ENCODE measurements around the gene IL15RA. TPM values are rescaled to one million over a fixed set of nuclear protein-coding genes. Genes with fewer than 3 reads are reported as not detected.

Gene IL15RA
- total and polyA plus RNA-seq, 2 donors from 2014 or later: 6.8 to 13.9 TPM

GRCh38 chr10:5945561-5946418 is 31.6 kb downstream of the IL15RA start:
- Histone ChIP-seq H3K27me3 (ENCODE audit: control insufficient read depth, insufficient read depth, low read length) (no peaks in the 10 kb centered on the region), H3K36me3 (ENCODE audit: control insufficient read depth in 2 of 3, insufficient read depth in 3 of 3, low read length in 3 of 3) (no peaks in the 10 kb centered on the region), H3K27ac (ENCODE audit: low read depth in 2 of 2, low read length in 2 of 2) (peak overlapping the region; percentile 93), H3K9ac (ENCODE audit: low read length in 3 of 3) (peak overlapping the region in 1 of 3 donors; percentile 38), H3K9me3 (ENCODE audit: control insufficient read depth in 2 of 3, insufficient read depth in 1 of 3, low read length in 3 of 3) (no peaks in the 10 kb centered on the region), H3K4me1 (ENCODE audit: control insufficient read depth in 2 of 3, insufficient read depth in 2 of 3, low read depth in 1 of 3, low read length in 3 of 3) (peaks cover 3 to 19% (median 15%) of the 10 kb centered on the region in 3 donors), H3K4me3 (ENCODE audit: low read length in 3 of 3) (peak overlapping the region in 2 of 3 donors; percentile 14 to 51)
- DNase-seq (peak in 3 of 5 donors; percentile 20 to 90 (median 80)), FAIRE-seq (no peak)
- no peak for TF ChIP-seq CTCF (IDR thresholded peaks at IDR 0.05; ENCODE audit: borderline replicate concordance, extremely low read depth, insufficient read depth)
- intact Hi-C loops (cut with DNase I): no loop called here

GRCh38 chr10:5945190-5945509 is 32.2 kb downstream of the IL15RA start:
- Histone ChIP-seq H3K9ac (ENCODE audit: low read length in 3 of 3) (peak overlapping the region in 1 of 3 donors; percentile 38), H3K27me3 (ENCODE audit: control insufficient read depth, insufficient read depth, low read length) (no peaks in the 10 kb centered on the region), H3K36me3 (ENCODE audit: control insufficient read depth in 2 of 3, insufficient read depth in 3 of 3, low read length in 3 of 3) (no peaks in the 10 kb centered on the region), H3K27ac (ENCODE audit: low read depth in 2 of 2, low read length in 2 of 2) (peak overlapping the region; percentile 93), H3K4me1 (ENCODE audit: control insufficient read depth in 2 of 3, insufficient read depth in 2 of 3, low read depth in 1 of 3, low read length in 3 of 3) (peaks cover 3 to 19% (median 15%) of the 10 kb centered on the region in 3 donors), H3K9me3 (ENCODE audit: control insufficient read depth in 2 of 3, insufficient read depth in 1 of 3, low read length in 3 of 3) (no peaks in the 10 kb centered on the region), H3K4me3 (ENCODE audit: low read length in 3 of 3) (peak overlapping the region in 2 of 3 donors; percentile 14 to 51)
- intact Hi-C loops (cut with DNase I): no loop called here
- DNase-seq (peak in 1 of 5 donors; percentile 61), FAIRE-seq (no peak)
- no peak for TF ChIP-seq CTCF (IDR thresholded peaks at IDR 0.05; ENCODE audit: borderline replicate concordance, extremely low read depth, insufficient read depth)

- H3K9ac ChIP-seq (ENCODE audit: low read length in 3 of 3): peak overlapping the region in 1 of 3 donors; percentile 20
- H3K4me1 ChIP-seq (ENCODE audit: control insufficient read depth in 2 of 3, insufficient read depth in 2 of 3, low read depth in 1 of 3, low read length in 3 of 3): peaks cover 3 to 19% (median 15%) of the 10 kb centered on the region in 3 donors
- intact Hi-C loops (cut with DNase I): no loop called here
- no peaks in the 10 kb centered on the region for H3K9me3 ChIP-seq (ENCODE audit: control insufficient read depth in 2 of 3, insufficient read depth in 1 of 3, low read length in 3 of 3)
- H3K27ac ChIP-seq (ENCODE audit: low read depth in 2 of 2, low read length in 2 of 2): peak overlapping the region; percentile 93
- FAIRE-seq (peak; percentile 41), DNase-seq (peak in 4 of 5 donors; percentile 59 to 97 (median 81))
- no peaks in the 10 kb centered on the region for H3K36me3 ChIP-seq (ENCODE audit: control insufficient read depth in 2 of 3, insufficient read depth in 3 of 3, low read length in 3 of 3)
- no peak for TF ChIP-seq CTCF (IDR thresholded peaks at IDR 0.05; ENCODE audit: borderline replicate concordance, extremely low read depth, insufficient read depth)
- H3K27me3 ChIP-seq (ENCODE audit: control insufficient read depth, insufficient read depth, low read length): no peaks in the 10 kb centered on the region
- H3K4me3 ChIP-seq (ENCODE audit: low read length in 3 of 3): no peak overlapping the region
Measured at GRCh38 chr10:5944389-5945189, 32.8 kb downstream of the IL15RA start.
